ENCODE results near the gene TCTN3.
"Not testable (repeated sequence)": the region's sequence is repeated elsewhere in the genome, so short reads cannot be mapped to it uniquely, and the experiment has no call there.

Gene TCTN3

DNA sequence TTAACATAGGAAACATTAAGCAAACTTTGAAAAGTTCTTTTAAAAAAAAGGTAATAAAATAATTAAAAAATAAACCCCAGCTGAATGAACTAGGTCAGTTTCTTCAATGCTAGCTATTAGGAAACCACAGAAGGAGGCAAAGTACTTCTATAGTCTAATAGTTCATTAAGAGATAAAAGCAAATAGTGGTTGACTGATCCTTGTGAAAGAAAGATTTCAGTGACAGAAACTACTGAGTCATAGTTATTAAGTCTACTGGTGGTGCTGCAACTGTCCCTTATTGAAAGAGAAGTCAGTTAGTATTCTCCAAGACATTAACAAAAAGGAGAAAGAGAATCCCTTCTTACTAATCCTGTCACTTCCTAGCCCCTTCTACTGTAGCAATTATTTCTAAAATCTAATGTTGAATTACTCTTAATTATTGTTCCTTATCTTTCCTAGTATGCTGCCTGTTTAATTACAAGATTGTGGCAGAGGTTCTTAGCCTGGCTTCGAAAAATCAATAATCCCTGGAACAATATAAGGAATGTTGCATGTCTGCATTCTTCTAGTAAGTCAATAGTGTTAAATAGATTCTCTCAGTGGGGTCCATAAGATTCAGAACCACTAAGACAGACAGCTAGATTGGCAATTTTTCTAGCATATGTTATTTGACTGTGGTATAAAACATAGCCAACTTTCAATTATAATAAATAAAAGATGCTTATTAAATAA is 18.2 kb downstream of the TCTN3 start:
- DNase-seq: no peak

DNA sequence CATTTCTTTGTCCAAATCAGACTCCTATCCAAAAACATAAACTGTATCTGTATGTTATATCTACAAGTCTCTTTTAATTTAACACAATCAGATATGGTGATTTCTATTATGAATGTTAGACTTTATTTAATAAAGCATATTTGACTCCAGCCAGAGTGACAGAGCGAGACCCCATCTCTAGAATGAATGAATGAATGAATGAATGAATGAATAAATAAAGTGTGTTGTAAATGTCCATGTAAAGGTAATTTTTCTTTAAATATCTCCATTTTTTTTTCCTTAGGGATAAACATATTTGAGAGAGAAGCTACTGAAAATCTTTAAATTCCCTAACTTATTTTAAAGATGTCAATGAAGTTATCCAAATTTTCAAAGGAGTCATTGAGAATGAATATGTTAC is 19.1 kb downstream of the TCTN3 start:
- no peak for DNase-seq

DNA sequence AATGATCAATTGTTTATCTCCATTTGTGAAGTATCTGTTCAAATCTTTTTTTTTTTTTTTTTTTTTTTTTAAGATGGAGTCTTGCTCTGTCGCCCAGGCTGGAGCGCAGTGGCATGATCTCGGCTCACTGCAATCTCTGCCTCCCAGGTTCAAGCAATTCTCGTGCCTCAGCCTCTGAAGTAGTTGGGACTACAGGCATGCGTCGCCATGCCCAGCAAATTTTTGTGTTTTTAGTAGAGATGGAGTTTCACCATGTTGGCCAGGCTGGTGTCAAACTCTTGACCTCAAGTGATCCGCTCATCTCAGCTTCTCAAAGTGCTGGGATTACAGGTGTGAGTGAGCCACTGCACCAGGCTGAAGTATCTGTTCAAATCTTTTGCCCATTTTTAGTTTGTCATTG is 21.1 kb downstream of the TCTN3 start:
- DNase-seq: not testable (repeated sequence)

DNA sequence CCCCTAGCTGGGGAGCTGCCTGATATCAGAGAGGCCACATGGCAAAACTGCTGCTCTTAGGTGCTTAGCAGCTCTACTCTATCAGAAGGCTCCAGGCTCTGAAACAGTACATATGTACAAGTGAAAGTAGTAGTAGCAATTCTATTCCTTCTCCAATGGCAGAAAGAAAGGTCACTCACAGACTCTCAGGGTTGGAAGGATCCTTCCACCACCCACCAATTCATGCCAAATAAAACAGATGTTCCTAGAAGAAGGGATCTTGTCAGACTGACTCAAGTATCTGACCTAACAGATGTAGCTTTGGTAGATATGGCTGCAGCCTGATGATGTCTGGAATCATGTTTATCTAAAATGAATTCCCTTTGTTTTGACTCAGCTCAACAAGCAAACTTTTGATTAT is 29.2 kb downstream of the TCTN3 start:
- DNase-seq: no peak

DNA sequence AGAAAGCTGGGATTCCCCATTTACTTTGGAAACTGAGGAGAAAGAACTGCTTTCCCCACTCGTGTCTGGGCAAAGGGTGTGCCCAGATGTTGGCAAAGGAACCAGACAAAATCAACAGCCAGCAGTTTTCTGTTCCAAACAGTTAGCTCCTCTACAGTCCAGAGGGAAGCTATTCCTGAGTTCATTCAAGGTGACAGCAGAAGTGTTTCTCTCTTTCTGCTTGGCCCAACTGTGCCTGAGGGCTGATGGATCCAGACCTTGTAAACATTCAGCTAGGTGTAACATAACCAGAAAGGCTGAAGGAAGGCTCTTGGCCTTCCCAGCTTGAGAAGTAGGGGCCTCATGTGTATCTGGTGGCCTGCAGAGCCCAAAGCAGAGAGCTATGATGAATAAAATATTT is 30.2 kb downstream of the TCTN3 start:
- no peak for DNase-seq

DNA sequence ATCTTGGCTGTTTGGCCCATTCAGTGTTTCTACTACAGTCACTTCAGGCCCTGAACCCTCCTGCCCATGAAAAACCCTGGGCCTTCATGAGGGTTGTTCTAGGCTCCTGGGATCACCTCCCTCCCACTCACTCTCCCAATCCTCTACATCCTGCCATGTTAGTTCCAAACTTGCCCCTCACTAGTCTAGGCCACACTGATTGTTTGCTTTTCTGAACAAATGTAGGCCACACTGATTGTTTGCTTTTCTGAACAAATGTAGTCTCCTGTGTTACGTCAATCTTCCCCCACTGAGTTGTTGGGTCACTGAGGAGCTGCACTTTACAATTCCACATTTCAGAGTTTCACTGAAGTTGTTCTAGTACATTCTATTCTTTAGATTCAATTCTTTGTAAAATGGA is 31.9 kb downstream of the TCTN3 start:
- no peak for DNase-seq

DNA sequence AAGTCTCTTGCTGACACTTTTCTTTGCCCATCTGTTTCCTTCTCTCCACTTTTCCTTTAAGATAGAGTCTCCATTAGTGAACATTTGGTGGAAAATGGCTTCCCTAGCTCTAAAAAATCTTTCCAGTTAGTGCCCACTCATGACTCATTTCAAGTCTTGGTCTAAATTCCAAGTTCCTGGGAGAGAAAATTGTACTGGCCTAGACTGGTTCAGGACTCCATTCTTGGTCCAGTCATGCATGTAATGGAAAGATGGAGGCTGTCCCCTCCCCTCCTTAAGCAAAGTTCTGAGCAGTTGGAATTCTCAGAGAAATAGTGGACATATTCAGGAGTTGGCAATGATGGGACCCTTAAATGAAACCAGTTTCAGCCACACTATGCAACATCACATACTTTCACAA is 33.4 kb downstream of the TCTN3 start:
- no peak for DNase-seq

DNA sequence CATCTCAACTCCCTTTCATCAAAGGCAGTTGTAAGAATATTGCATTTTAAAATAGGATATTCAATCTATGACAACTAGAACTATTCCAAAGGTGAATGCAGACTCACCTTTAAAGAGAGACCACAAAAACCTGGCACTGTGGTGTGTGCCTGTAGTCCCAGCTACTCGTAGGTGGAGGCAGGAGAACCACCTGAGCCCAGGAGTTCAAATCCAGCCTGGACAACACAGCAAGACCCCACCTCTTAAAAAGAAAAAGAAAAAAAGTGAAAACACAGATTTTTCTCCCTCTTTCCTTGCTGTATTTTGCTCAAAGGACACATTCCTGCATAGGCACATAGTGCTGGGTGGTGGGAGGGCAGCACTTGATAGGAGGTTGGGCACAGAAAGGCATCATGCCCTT is 36.5 kb downstream of the TCTN3 start:
- DNase-seq: no peak

DNA sequence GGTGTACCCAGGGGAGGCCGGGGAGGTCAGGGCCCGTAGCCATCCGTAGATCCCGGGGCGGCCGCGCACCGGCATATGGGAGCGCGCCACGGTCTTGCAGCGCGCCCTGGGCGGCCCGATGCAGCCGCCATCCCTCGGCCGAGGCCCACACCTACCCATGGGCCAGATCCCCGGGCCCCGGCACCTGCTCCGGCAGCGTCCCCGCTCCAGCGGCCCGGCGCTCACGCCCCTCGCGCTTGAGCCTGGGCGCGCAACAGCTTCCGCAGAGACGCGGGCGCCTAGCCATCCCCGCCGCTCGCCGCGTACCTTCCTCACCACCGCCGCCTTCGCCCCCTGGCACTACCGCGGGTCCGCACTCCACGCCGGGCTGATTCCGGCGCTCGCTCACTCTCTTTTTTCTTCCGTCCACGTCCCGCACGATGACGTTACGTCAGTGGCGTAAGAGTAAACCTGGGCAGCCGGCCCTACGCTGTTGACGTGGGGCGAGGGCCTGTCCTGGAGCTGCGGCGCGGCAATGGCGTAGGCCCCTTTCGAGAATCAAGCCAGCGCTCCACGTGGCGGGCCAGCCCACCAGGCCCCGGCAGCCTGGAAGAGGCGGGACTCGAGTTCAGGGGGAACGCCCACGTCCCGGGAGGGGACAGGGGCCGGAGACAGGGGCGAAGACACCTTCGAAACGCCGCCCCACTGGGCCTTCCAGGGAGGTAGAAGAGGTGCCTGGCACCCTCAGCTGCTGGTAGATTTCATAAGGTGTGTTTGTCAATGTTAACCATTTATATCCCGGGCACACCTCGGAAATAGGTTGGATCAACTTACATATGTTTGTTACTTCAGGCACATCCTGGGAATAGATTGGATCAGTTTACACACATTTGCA is 37.2 kb downstream of the TCTN3 start, which contains the start of gene ALDH18A1:
Gene ALDH18A1, minus strand, starts transcription at position 421 of the 874 bp plus-strand sequence. CDS start 3,334 bp downstream, outside the sequence.
- peak; percentile 93 for DNase-seq

DNA sequence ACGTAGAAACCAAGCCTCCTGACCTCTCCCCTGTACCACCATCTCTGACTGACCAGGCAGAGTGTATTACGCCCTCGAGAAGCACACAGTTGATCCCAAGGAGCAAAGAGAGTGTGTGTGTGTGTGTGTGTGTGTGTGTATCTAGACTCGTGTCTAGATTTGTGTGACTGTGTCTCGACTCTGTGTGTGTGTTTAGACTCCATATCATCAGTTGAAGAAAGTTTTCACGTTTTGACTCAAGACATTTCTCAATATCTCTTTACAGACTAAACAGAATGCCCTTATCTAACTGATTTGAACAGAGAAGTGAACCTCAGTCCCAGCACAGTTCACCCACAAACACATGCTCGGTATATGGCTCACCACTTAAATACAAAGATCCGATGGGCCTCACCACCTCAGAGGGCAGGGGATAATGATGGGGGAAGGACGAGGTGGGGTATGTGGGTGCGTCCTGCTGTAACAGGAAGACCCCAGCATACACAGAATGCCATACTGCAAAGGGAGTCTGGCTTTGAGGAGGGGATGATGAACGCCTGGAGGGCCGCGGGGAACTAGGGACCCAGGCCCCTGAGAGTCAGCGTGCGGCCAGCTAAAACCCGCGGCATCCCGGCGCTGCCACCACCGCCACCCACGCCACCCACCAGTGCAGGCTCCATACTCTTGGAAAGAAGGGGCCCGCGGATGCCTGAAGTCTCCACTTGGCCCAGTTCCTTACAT is 38.0 kb downstream of the TCTN3 start:
- DNase-seq: peak; percentile 45

DNA sequence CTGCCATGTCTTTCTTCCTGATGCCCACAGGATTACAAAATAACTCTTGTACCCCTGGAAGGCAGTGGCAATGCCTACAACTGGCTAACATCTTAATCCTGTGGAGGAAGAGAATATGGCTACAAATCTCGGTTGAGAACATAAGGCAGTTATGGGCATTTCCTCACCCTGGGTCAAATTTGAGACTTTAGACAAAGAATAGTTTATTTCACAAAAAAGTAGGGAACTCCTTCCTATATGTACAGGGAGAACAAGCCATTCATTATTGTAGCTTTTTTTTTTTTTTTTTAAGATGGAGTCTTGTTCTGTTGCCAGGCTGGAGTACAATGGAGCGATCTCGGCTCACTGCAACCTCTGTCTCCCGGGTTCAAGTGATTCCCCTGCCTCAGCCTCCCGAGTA is 39.8 kb downstream of the TCTN3 start:
- no peak for DNase-seq

DNA sequence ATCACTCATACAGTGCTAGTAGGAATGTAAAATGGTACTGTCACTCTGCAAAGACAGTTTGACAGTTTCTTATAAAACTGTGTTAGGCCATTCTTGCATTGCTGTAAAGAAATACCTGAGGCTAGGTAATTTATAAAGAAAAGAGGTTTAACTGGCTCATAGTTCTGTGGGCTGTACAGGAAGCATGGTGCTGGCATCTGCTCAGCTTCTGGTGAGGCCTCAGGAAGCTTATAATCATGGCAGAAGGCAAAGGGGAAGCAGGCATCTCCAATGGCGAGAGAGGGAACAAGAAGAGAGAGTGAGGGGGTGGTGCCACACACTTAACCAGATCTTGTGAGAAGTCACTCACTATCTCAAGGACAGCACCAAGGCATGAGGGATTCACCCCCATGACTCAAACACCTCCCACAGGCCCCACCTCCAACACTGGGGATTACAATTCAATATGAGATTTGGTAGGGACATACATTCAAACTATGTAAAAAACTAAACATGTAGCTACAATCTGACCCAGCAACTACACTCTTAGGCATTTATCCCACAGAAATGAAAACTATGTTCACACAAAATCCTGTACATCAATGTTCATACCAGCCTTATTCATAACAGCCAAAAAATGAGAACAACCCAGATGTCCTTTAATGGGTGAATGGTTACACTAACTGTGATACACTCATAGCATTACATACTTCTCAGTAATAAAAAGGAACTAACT is 42.2 kb downstream of the TCTN3 start:
- DNase-seq: no peak

DNA sequence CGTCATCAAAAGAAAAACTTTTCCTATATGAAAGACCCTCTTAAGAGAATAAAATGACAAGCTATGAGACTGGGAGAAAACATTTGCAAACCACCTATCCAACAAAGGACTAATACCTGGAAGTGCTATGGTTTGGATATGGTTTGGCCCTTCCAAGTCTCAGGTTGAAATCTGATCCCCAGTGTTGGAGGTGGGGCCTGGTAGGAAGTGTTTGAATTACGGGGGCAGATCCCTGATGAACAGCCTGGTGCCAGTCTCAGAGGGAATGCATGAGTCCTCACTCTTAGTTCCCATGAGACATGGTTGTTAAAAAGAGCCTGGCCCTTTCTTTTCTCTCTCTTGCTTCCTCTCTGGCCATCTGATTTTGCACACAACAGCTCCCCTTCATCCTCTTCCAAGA is 43.5 kb downstream of the TCTN3 start:
- no peak for DNase-seq

DNA sequence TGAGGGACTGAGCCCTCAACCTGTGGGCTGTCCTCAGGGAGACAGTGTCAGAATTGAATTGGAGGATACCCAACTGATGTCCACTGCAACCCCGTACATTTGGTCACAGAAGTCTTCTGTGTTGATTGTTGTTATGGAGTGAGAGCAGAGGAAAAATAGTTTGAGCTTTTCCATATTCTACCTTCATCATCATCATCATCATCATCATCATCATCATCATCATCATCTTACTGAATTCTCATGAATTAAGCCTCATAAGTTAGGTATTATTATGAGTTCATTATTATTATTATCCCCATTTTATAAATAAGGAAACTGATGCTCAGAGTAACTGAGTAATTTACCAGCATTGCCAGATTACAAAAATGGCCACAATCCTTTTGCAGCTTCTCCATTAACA is 45.6 kb downstream of the TCTN3 start:
- DNase-seq: no peak

DNA sequence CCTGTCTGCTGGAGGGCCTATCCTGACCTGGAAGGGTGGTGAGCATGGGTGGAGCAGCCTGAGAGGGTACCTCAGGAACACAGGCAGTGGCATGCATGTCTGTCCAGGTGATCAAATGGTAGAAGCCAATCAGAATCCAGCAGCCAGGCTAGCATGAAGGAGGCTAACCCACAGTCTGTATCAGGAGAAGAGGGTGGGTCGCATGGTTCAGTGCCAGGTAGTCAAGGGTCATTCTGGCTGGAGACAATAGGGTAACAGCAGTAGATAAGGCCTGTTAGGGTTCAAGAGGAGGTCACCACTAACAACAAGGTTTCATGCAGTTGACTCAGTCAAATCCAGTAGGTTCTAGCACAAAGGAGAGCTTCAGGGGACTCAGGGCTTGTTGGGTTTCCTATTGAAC is 47.6 kb downstream of the TCTN3 start:
- DNase-seq: no peak

DNA sequence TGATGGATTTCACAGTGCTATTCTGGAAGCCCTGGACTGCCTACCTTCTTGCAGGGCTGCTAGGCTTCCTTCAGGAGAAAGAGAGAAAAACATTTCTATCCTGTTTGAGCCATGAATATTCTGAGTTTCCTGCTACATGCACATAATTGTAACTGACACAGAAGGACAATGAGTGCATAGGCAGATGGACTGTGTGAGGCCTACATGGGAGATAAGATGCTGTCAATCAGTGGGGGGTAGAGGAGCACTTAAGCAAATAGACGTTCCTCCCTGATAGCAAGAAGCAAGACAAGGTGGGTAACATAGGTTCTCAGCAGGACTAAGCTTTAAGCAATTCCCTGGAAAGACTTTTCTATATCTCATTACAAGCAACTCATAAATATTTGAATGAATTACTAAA is 48.8 kb downstream of the TCTN3 start:
- DNase-seq: no peak

DNA sequence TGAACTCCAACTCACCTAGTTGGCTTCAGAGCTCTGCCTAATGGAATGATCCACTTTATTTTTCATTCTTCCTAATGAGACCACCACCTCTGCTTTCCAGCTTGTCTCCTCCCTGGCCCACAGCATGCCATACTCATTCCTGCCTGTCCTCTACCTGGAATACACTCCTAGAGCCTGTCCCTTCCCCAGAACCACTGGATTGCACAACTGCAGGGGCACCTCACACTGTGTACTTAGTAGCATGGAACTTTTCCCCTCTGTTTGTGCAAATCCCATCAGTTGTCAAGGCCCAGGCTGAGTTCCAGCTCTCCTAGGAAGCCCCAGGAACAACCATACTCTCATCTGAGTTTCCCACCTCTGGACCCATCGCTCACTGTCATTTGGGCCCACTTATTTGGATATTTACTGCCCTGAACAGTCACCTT is 52.8 kb downstream of the TCTN3 start:
- no peak for DNase-seq

DNA sequence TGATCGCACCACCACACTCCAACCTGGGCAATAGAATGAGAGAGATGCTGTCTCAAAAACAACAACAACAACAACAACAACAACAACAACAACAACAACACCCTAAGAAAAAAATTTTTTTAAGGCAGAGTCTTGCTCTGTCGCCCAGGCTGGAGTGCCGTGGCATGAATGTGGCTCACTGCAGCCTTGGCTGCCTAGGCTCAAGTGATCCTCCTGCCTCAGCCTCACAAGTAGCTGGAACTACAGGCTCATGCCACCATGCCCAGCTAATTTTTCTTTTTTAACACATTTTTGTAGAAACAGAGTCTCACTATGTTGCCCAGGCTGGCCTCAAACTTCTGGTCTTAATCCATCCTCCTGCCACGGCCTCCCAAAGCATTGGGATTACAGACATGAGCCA is 55.8 kb downstream of the TCTN3 start:
- DNase-seq: no peak

DNA sequence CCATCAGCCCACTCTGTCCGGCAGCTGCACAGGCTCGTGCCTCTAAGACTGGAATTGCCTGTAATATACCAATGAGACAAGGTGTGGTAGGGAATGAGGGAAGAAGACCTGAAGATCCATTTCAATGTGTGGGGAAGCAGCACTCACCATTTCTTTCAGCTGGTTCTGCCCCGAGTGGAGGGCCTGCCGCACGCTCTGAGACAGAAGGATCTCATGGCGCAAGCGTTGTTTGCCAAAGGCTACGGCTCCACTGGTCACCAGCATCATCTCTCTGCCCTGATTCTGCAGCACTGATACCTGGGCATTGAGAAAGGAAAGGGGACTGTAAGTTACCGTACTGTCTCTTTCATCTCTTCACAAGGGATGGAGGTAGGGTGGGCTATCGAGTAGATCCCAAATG is 56.6 kb downstream of the TCTN3 start:
- DNase-seq: no peak

DNA sequence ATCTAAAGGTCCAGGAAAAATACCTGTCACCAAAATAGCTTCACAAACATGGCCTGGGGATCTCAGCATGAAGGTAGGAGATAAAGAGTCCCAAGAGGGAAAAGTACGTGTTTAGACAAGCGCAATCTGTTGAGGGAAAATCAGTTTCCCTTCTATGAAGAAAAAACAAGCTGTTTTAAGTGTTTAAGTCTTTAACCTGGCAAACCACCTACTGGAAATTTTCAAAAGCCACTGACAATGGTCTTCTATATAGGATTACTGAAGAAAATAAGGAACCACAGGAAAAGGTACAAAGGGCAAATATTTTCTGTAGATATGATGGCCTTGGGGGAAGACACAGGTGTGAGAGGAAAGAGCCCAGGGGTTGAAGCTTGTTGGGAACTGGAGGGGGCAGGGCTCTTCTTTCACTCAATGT is 58.4 kb downstream of the TCTN3 start:
- no peak for DNase-seq

DNA sequence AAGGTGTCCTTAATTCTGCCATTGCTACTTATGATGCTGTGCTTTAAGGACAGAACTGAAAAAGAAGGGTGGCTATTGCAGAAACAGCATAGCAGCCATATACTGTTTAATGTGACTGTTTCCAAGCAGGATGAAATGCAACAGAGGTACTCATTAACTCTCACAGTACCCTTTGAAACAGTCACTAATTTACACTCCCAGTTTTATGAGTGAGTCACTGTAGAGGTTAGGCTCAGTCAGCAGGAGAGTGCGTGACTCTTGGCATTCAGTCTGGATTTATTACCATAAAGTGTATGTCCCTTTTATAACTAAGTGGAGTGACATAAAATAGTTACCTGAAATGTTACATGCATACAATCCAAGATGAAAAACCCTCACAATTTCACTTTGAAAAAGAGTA is 64.9 kb downstream of the TCTN3 start:
- DNase-seq: no peak

DNA sequence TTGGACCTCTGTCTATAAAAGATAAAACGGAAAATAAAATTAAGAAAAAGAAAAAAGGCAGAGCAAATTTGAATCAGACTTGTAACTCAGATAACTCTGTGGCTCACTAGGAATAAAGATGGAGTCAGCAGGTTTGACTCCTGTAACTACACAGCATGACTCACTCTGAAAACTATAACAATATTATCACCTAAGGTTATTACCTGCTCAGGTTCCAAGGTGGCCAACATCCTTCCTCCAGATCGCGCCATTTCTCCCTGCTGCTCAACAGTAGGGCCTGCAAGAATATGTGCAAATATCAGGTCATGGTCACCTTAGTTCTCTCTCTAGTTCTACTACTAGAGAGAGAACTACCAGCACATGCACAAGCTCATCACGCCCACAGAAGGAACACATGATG is 67.2 kb downstream of the TCTN3 start:
- no peak for DNase-seq

DNA sequence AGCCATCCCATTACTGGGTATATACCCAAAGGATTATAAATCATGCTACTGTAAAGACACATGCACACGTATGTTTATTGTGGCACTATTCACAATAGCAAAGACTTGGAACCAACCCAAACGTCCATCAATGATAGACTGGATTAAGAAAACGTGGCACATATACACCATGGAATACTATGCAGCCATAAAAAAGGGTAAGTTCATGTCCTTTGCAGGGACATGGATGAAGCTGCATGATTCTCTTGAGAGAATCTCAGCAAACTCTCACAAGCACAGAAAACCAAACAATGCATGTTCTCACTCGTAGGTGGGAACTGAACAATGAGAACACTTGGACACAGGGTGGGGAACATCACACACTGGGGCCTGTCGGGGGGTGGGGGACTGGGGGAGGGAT is 73.3 kb downstream of the TCTN3 start:
- DNase-seq: not testable (repeated sequence)
